Naive thymus-derived CD4-positive, alpha-beta T cell (primary cell): ENCODE measurements around the gene RASA2. TPM values are rescaled to one million over a fixed set of nuclear protein-coding genes. Genes with fewer than 3 reads are reported as not detected.

Experiments
- ATAC-seq: fragments of 150-1000 bp; cut with Tn5 transposase; 2 replicates; pipeline ENCODE4 v1.10.0; 2021; ENCODE audit warnings: mild to moderate bottlenecking, moderate library complexity
- CTCF ChIA-PET: fragments of 350-600 bp; sonication (Branson Sonifier 250); formaldehyde crosslinking; loops from one replicate; lab custom pipeline; 2021; ENCODE audit warnings: antibody characterized with exemption; lab: Charles Lee
- POLR2A ChIA-PET: fragments of 350-600 bp; sonication (Branson Sonifier 250); formaldehyde crosslinking; loops from one replicate; lab custom pipeline; 2021; ENCODE audit warnings: antibody characterized with exemption, inconsistent platforms; lab: Charles Lee
- DNase-seq, 9 donors: peaks; one replicate each; pipeline versions ENCODE4 v3.0.0 to v3.0.0-alpha.2; 2020 to 2022; ENCODE audit warnings: mixed read lengths in 1 of 9
- H3K27ac ChIP-seq: one replicate; pipeline ENCODE4 v1.7.0; 2013; ENCODE audit warnings: mild to moderate bottlenecking, low read depth, low read length, moderate library complexity
- H3K27me3 ChIP-seq, 2 donors: one replicate each; pipeline ENCODE4 v1.7.0; 2013; ENCODE audit warnings: low read length in 2 of 2, mild to moderate bottlenecking in 2 of 2, moderate library complexity in 2 of 2; ENCODE audit not compliant: control insufficient read depth in 2 of 2, insufficient read depth in 2 of 2
- H3K36me3 ChIP-seq, 3 experiments: 1 replicate in 2 of 3; 2 replicates in 1 of 3; pipeline ENCODE4 v1.7.0; 2013; ENCODE audit warnings: low read length in 3 of 3, mild to moderate bottlenecking in 3 of 3, moderate library complexity in 1 of 3; ENCODE audit not compliant: insufficient read depth in 3 of 3, control insufficient read depth in 2 of 3
- H3K4me1 ChIP-seq, 2 donors: one replicate each; pipeline ENCODE4 v1.7.0; 2013; ENCODE audit warnings: low read length in 2 of 2, mild to moderate bottlenecking in 2 of 2, moderate library complexity in 1 of 2; ENCODE audit not compliant: control insufficient read depth in 2 of 2, insufficient read depth in 2 of 2
- H3K4me3 ChIP-seq: 2 replicates; pipeline ENCODE4 v1.7.0; 2013; ENCODE audit warnings: mild to moderate bottlenecking, low read length
- H3K9me3 ChIP-seq, 3 experiments: 1 replicate in 2 of 3; 2 replicates in 1 of 3; pipeline ENCODE4 v1.7.0; 2013; ENCODE audit warnings: low read length in 3 of 3; ENCODE audit not compliant: control insufficient read depth in 2 of 3
- H3K27ac Mint-ChIP-seq, 9 donors: one replicate each; pipeline ENCODE4 v1.8.0; 2020 to 2022; ENCODE audit warnings: mixed read lengths in 9 of 9, mild to moderate bottlenecking in 8 of 9, moderate library complexity in 5 of 9, inconsistent platforms in 2 of 9
- H3K27me3 Mint-ChIP-seq, 5 donors: one replicate each; pipeline ENCODE4 v1.8.0; 2021 to 2022; ENCODE audit warnings: mixed read lengths in 5 of 5, mild to moderate bottlenecking in 1 of 5
- H3K36me3 Mint-ChIP-seq, 5 donors: one replicate each; pipeline ENCODE4 v1.8.0; 2020 to 2022; ENCODE audit warnings: mixed read lengths in 5 of 5, mild to moderate bottlenecking in 3 of 5, inconsistent platforms in 1 of 5
- H3K4me1 Mint-ChIP-seq, 7 donors: one replicate each; pipeline ENCODE4 v1.8.0; 2020 to 2022; ENCODE audit warnings: mixed read lengths in 7 of 7, mild to moderate bottlenecking in 3 of 7, inconsistent platforms in 1 of 7
- H3K4me3 Mint-ChIP-seq, 10 donors: one replicate each; pipeline ENCODE4 v1.8.0; 2020 to 2022; ENCODE audit warnings: mild to moderate bottlenecking in 10 of 10, mixed read lengths in 10 of 10, moderate library complexity in 6 of 10, inconsistent platforms in 2 of 10
- H3K9me3 Mint-ChIP-seq, 11 donors: one replicate each; pipeline ENCODE4 v1.8.0; 2020 to 2022; ENCODE audit warnings: mixed read lengths in 11 of 11, mild to moderate bottlenecking in 4 of 11, inconsistent platforms in 1 of 11, moderate library complexity in 1 of 11
- intact Hi-C, 2 donors: fragments of 100-400 bp; cut with micrococcal nuclease; formaldehyde crosslinking; loops; one replicate each; pipeline ENCODE4 v1.15.1; 2023
- polyA plus RNA-seq, 2 donors: library from polyadenylated mRNA; unstranded; fragments of 300-500 nt; fragmentation: Illumina TruSeq; gene quantifications; one replicate each; pipeline ENCODE4 v1.2.3, GENCODE V29; 2021
- total RNA-seq, 6 experiments: library from RNA in 5 of 6; stranded (reverse) in 5 of 6; gene quantifications; 1 replicate in 5 of 6; 2 replicates in 1 of 6; pipeline ENCODE4 v1.2.3 and lab custom pipeline; 2021 to 2026

RASA2 gene
- total and polyA plus RNA-seq, 7 experiments from 2014 or later: 51.0 to 120 (median 77.3) TPM

DNA sequence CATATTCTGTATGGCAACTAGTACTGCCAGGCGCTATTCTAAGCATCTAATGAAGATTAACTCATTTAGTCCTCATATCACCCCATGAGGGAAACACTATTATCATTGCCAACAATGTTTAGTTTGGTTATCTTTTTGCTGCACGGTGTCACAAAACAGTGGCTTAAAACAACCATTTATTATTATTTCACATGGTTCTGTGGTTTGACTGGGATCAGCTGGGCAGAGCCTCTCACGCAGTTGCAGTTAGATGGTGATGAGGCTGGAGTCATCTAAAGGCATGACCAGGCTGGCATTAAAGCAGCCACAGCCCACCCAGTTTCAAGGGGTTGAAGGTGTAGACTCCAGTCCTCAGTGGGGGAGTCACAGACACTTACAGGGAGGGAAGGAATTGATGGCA is 32.8 kb upstream of the RASA2 start:
- peaks cover 0 to 10% of the 10 kb centered on the region in 2 donors for H3K4me1 ChIP-seq
- ATAC-seq (no peak), DNase-seq (no peak)
- H3K27me3 ChIP-seq: no peaks in the 10 kb centered on the region
- H3K27ac ChIP-seq: no peak overlapping the region
- no peaks in the 10 kb centered on the region for H3K9me3 ChIP-seq
- Mint-ChIP-seq H3K27me3 (peaks cover 0 to 2% (median 0%) of the 10 kb centered on the region in 5 donors), H3K4me3 (no peak overlapping the region), H3K36me3 (peaks cover 0 to 3% (median 0%) of the 10 kb centered on the region in 5 donors), H3K27ac (peak overlapping the region in 2 of 9 donors; percentile 16 to 33), H3K4me1 (peaks cover 6 to 20% (median 12%) of the 10 kb centered on the region in 7 donors), H3K9me3 (no peaks in the 10 kb centered on the region)
- ChIA-PET CTCF (interaction anchor here (0.7 to 10.6 kb wide), 10 partner anchors 13 to 222 kb away, joined by 3 to 161 read pairs (median 16); partner anchors contain the start of gene PXYLP1), POLR2A (interaction anchor here (0.6 to 2.8 kb wide), 5 partner anchors 147 to 222 kb away, joined by 3 to 17 read pairs (median 5); partner anchors contain the start of gene PXYLP1)
- H3K4me3 ChIP-seq: no peak overlapping the region
- H3K36me3 ChIP-seq: no peaks in the 10 kb centered on the region
- intact Hi-C loops: loop anchor here in 1 of 2 donors (5.0 kb wide), 1 partner anchor 557 kb away; no protein-coding TSS in a partner anchor

- Histone ChIP-seq H3K9me3 (no peaks in the 10 kb centered on the region), H3K36me3 (no peaks in the 10 kb centered on the region), H3K27ac (no peak overlapping the region), H3K4me3 (no peak overlapping the region), H3K27me3 (no peaks in the 10 kb centered on the region), H3K4me1 (peaks cover 0 to 10% of the 10 kb centered on the region in 2 donors)
- no peaks in the 10 kb centered on the region for H3K9me3 Mint-ChIP-seq
- POLR2A ChIA-PET: interaction anchor here (0.6 to 1.0 kb wide), 4 partner anchors 85 to 223 kb away, joined by 3 to 5 read pairs (median 3); partner anchors contain the start of gene PXYLP1
- peak overlapping the region in 1 of 10 donors; percentile 20 for H3K4me3 Mint-ChIP-seq
- no peaks in the 10 kb centered on the region for H3K36me3 Mint-ChIP-seq
- peaks cover 6 to 22% (median 12%) of the 10 kb centered on the region in 7 donors for H3K4me1 Mint-ChIP-seq
- intact Hi-C loops: loop anchor here in 1 of 2 donors (5.0 kb wide), 1 partner anchor 558 kb away; no protein-coding TSS in a partner anchor
- peak; percentile 85 for ATAC-seq
- peak in 7 of 9 donors; percentile 41 to 59 (median 55) for DNase-seq
- CTCF ChIA-PET: interaction anchor here (0.7 to 10.6 kb wide), 13 partner anchors 9 to 321 kb away, joined by 3 to 161 read pairs (median 5); partner anchors contain the start of gene PXYLP1
- peaks cover 0 to 2% (median 0%) of the 10 kb centered on the region in 5 donors for H3K27me3 Mint-ChIP-seq
- H3K27ac Mint-ChIP-seq: peak overlapping the region in 3 of 9 donors; percentile 16 to 73 (median 42)
Measured at GRCh38 chr3:141454906-141455602, 31.8 kb upstream of the RASA2 start.

- peaks cover 6 to 25% (median 12%) of the 10 kb centered on the region in 7 donors for H3K4me1 Mint-ChIP-seq
- peaks cover 0 to 10% of the 10 kb centered on the region in 2 donors for H3K4me1 ChIP-seq
- no peaks in the 10 kb centered on the region for H3K9me3 ChIP-seq
- DNase-seq: no peak
- intact Hi-C loops: no loop called here
- no peak overlapping the region for H3K4me3 Mint-ChIP-seq
- ChIA-PET CTCF (interaction anchor here (0.6 to 10.6 kb wide), 9 partner anchors 15 to 320 kb away, joined by 3 to 161 read pairs (median 7); partner anchors contain the start of gene PXYLP1), POLR2A (interaction anchor here (0.8 kb wide), 1 partner anchor 150 kb away, joined by 3 read pairs; no protein-coding TSS in a partner anchor)
- H3K27ac Mint-ChIP-seq: peak overlapping the region in 2 of 9 donors; percentile 16 to 28
- H3K36me3 Mint-ChIP-seq: no peaks in the 10 kb centered on the region
- H3K36me3 ChIP-seq: no peaks in the 10 kb centered on the region
- no peak for ATAC-seq
- no peak overlapping the region for H3K27ac ChIP-seq
- H3K4me3 ChIP-seq: no peak overlapping the region
- H3K27me3 ChIP-seq: no peaks in the 10 kb centered on the region
- H3K9me3 Mint-ChIP-seq: no peaks in the 10 kb centered on the region
- peaks cover 0 to 2% (median 0%) of the 10 kb centered on the region in 5 donors for H3K27me3 Mint-ChIP-seq
Measured at GRCh38 chr3:141455603-141456300, 31.1 kb upstream of the RASA2 start.

GRCh38 chr3:141456301-141456625 is 30.6 kb upstream of the RASA2 start:
- no peak for DNase-seq
- H3K9me3 Mint-ChIP-seq: no peaks in the 10 kb centered on the region
- intact Hi-C loops: no loop called here
- peaks cover 6 to 23% (median 12%) of the 10 kb centered on the region in 7 donors for H3K4me1 Mint-ChIP-seq
- peaks cover 0 to 10% of the 10 kb centered on the region in 2 donors for H3K4me1 ChIP-seq
- peaks cover 0 to 2% (median 0%) of the 10 kb centered on the region in 5 donors for H3K27me3 Mint-ChIP-seq
- no peaks in the 10 kb centered on the region for H3K36me3 Mint-ChIP-seq
- no peak overlapping the region for H3K27ac ChIP-seq
- no peak for ATAC-seq
- no peaks in the 10 kb centered on the region for H3K36me3 ChIP-seq
- H3K4me3 ChIP-seq: no peak overlapping the region
- H3K27ac Mint-ChIP-seq: peak overlapping the region in 1 of 9 donors; percentile 16
- ChIA-PET CTCF (interaction anchor here (0.6 to 10.6 kb wide), 4 partner anchors 18 to 151 kb away, joined by 3 to 161 read pairs (median 69); no protein-coding TSS in a partner anchor), POLR2A (interaction anchor here (0.8 kb wide), 1 partner anchor 150 kb away, joined by 3 read pairs; no protein-coding TSS in a partner anchor)
- H3K9me3 ChIP-seq: no peaks in the 10 kb centered on the region
- no peaks in the 10 kb centered on the region for H3K27me3 ChIP-seq
- H3K4me3 Mint-ChIP-seq: no peak overlapping the region

DNA sequence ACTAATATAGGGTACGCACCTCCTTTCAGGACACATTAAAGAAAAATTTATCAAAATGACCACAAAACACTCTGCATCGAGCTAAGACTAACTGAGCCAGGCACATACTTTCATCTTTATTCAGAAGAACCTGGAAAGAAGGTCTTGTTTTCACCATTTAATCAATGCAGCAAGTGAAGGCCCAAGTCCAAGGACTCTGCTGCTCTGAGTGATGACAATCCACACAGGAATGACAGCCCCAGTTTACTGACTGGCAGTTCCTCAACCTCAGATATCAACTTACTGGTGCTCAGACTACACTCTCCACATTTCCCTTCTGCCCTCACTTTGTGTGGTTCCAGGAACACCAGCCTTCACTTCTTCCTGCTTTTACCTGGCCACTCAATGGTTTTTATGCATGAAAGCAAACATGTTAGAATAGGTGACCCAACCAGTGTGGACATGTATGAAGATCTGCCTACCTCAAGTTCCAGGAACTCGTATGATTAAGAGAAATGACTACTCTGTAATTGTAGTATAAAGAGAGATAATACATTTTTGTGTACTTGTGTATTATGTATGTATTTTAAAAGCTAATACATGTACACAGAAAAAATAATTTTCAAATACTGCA is 29.1 kb upstream of the RASA2 start:
- H3K9me3 Mint-ChIP-seq: no peaks in the 10 kb centered on the region
- ChIA-PET CTCF (interaction anchor here (0.7 to 10.6 kb wide), 9 partner anchors 14 to 152 kb away, joined by 3 to 161 read pairs (median 4); no protein-coding TSS in a partner anchor), POLR2A (no interaction called here)
- DNase-seq (no peak), ATAC-seq (no peak)
- Histone ChIP-seq H3K4me3 (no peak overlapping the region), H3K9me3 (no peaks in the 10 kb centered on the region), H3K27me3 (no peaks in the 10 kb centered on the region), H3K4me1 (no peaks in the 10 kb centered on the region), H3K27ac (no peak overlapping the region), H3K36me3 (no peaks in the 10 kb centered on the region)
- intact Hi-C loops: no loop called here
- H3K36me3 Mint-ChIP-seq: peaks cover 0 to 1% (median 0%) of the 10 kb centered on the region in 5 donors
- peaks cover 0 to 2% (median 0%) of the 10 kb centered on the region in 5 donors for H3K27me3 Mint-ChIP-seq
- H3K4me1 Mint-ChIP-seq: peaks cover 6 to 27% (median 12%) of the 10 kb centered on the region in 7 donors
- no peak overlapping the region for H3K4me3 Mint-ChIP-seq
- H3K27ac Mint-ChIP-seq: no peak overlapping the region
